ENCODE measurements around the gene SUGCT. TPM values are rescaled to one million over a fixed set of nuclear protein-coding genes. Genes with fewer than 3 reads are reported as not detected.

SUGCT gene
- total RNA-seq, 1 experiment from 2014 or later: 5.4 TPM

GRCh38 chr7:40327873-40328272, 193.1 kb downstream of the SUGCT start:
- no peak overlapping the region for H3T11ph ChIP-seq (ENCODE audit: low read length)
- no peak overlapping the region for H3K27ac ChIP-seq (ENCODE audit: insufficient read length, low read depth, low read length)
- no peak overlapping the region for H4K91ac ChIP-seq (ENCODE audit: insufficient read length, low read depth, low read length)
- H2BK20ac ChIP-seq (ENCODE audit: low read depth, low read length, poor library complexity, severe bottlenecking): no peak overlapping the region
- no peak overlapping the region for H2BK12ac ChIP-seq (ENCODE audit: insufficient read length, low read depth, low read length)
- Mint-ChIP-seq H3K27ac (no peak overlapping the region), H3K4me1 (peaks cover 8% of the 10 kb centered on the region in 2 experiments), H3K9me3 (no peaks in the 10 kb centered on the region), H3K27me3 (ENCODE audit: low read depth) (no peaks in the 10 kb centered on the region), H3K36me3 (ENCODE audit: insufficient read depth in 1 of 3, low read depth in 3 of 3) (no peaks in the 10 kb centered on the region; a peak in 1 of 7 replicates), H3K4me3 (no peak overlapping the region)
- no peak overlapping the region for H3K4me2 ChIP-seq (ENCODE audit: insufficient read depth, insufficient read length, low read length)
- H2BK15ac ChIP-seq (ENCODE audit: low read depth, low read length): no peak overlapping the region
- no peaks in the 10 kb centered on the region for H3K9me3 ChIP-seq (ENCODE audit: control insufficient read depth, low read depth, low read length)
- H3K79me1 ChIP-seq (ENCODE audit: insufficient read depth, low read depth, low read length, poor library complexity, severe bottlenecking): no peaks in the 10 kb centered on the region
- H3K4ac ChIP-seq (ENCODE audit: low read depth, low read length): no peak overlapping the region
- H4K8ac ChIP-seq (replicated peaks; ENCODE audit: insufficient read length, low read depth, low read length): no peak overlapping the region
- H3K23me2 ChIP-seq (ENCODE audit: insufficient read length, low read depth, low read length, poor library complexity, severe bottlenecking): no peaks in the 10 kb centered on the region
- no peak overlapping the region for H3K23ac ChIP-seq (ENCODE audit: insufficient read length, low read depth, low read length)
- H3K79me2 ChIP-seq (ENCODE audit: insufficient read depth, low read length): no peaks in the 10 kb centered on the region
- no peak overlapping the region for H2BK120ac ChIP-seq (ENCODE audit: low read depth, low read length, poor library complexity, severe bottlenecking)
- H4K5ac ChIP-seq (ENCODE audit: insufficient read length, low read depth, low read length): no peak overlapping the region
- no peak overlapping the region for H2AK5ac ChIP-seq (ENCODE audit: insufficient read length, low read length)
- no peak overlapping the region for H3K18ac ChIP-seq (ENCODE audit: insufficient read length, low read depth, low read length)
- TF ChIP-seq, protein P1, sequence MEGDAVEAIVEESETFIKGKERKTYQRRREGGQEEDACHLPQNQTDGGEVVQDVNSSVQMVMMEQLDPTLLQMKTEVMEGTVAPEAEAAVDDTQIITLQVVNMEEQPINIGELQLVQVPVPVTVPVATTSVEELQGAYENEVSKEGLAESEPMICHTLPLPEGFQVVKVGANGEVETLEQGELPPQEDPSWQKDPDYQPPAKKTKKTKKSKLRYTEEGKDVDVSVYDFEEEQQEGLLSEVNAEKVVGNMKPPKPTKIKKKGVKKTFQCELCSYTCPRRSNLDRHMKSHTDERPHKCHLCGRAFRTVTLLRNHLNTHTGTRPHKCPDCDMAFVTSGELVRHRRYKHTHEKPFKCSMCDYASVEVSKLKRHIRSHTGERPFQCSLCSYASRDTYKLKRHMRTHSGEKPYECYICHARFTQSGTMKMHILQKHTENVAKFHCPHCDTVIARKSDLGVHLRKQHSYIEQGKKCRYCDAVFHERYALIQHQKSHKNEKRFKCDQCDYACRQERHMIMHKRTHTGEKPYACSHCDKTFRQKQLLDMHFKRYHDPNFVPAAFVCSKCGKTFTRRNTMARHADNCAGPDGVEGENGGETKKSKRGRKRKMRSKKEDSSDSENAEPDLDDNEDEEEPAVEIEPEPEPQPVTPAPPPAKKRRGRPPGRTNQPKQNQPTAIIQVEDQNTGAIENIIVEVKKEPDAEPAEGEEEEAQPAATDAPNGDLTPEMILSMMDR (conservative IDR thresholded peaks at IDR 0.05): no peak
- H3K14ac ChIP-seq (ENCODE audit: insufficient read depth, low read length): no peak overlapping the region
- H3K9ac ChIP-seq (ENCODE audit: extremely low read depth, insufficient read length, low read length): no peak overlapping the region
- no peak overlapping the region for H2AFZ ChIP-seq (ENCODE audit: low read length)
- H3K56ac ChIP-seq (ENCODE audit: insufficient read length, low read depth, low read length): no peak overlapping the region
- H4K20me1 ChIP-seq (ENCODE audit: control insufficient read depth, insufficient read depth, insufficient read length): no peaks in the 10 kb centered on the region
- no peaks in the 10 kb centered on the region for H3K27me3 ChIP-seq (ENCODE audit: insufficient read depth, low read length)
- no peak for DNase-seq
- no peaks in the 10 kb centered on the region; the same call in 1 of the 2 replicates for H3K4me1 ChIP-seq (ENCODE audit: insufficient read depth, low read length)
- no peak overlapping the region for H2BK5ac ChIP-seq (ENCODE audit: insufficient read length, low read length)
